GM18517 (cell line): ENCODE measurements around the gene SPON1.
"Not testable (repeated sequence)": the region's sequence is repeated elsewhere in the genome, so short reads cannot be mapped to it uniquely, and the experiment has no call there.

Experiments used
- ATAC-seq: cut with Tn5 transposase; IDR thresholded peaks from one replicate; pipeline ENCODE4 v1.9.1; 2021; ENCODE audit warnings: mild to moderate bottlenecking, moderate library complexity; ENCODE audit not compliant: unreplicated experiment

SPON1 gene

GRCh38 chr11:14173679-14174078, 211.2 kb downstream of the SPON1 start:
- not testable (repeated sequence) for ATAC-seq

GRCh38 chr11:14179116-14179820, 216.7 kb downstream of the SPON1 start:
- ATAC-seq, result no peak

- no peak for ATAC-seq
Observed at GRCh38 chr11:14181121-14181520, 218.6 kb downstream of the SPON1 start.

GRCh38 chr11:14182833-14183364, 220.4 kb downstream of the SPON1 start:
- no peak for ATAC-seq

- no peak for ATAC-seq
Observed at GRCh38 chr11:14184028-14184940, 221.8 kb downstream of the SPON1 start.

- no peak for ATAC-seq
Observed at GRCh38 chr11:14185461-14185860, 222.9 kb downstream of the SPON1 start.

GRCh38 chr11:14186046-14186775, 223.7 kb downstream of the SPON1 start:
- no peak for ATAC-seq

- no peak for ATAC-seq
Observed at GRCh38 chr11:14189874-14190273, 227.4 kb downstream of the SPON1 start.

GRCh38 chr11:14190992-14191778, 228.7 kb downstream of the SPON1 start:
- no peak for ATAC-seq

- ATAC-seq, result no peak
Observed at GRCh38 chr11:14193644-14194043, 231.1 kb downstream of the SPON1 start.

GRCh38 chr11:14202251-14203196, 240.0 kb downstream of the SPON1 start:
- ATAC-seq, result no peak

- no peak for ATAC-seq
Observed at GRCh38 chr11:14203321-14203720, 240.8 kb downstream of the SPON1 start.

- no peak for ATAC-seq
Observed at GRCh38 chr11:14212986-14213385, 250.5 kb downstream of the SPON1 start.

- no peak for ATAC-seq
Observed at GRCh38 chr11:14218728-14219127, 256.2 kb downstream of the SPON1 start.

GRCh38 chr11:14223636-14224288, 261.2 kb downstream of the SPON1 start:
- ATAC-seq, result no peak

GRCh38 chr11:14224395-14224794, 261.9 kb downstream of the SPON1 start:
- ATAC-seq, result no peak

- ATAC-seq, result no peak
Observed at GRCh38 chr11:14225666-14226065, 263.1 kb downstream of the SPON1 start.

- no peak for ATAC-seq
Observed at GRCh38 chr11:14228356-14228755, 265.8 kb downstream of the SPON1 start.

- ATAC-seq, result no peak
Observed at GRCh38 chr11:14229472-14229871, 266.9 kb downstream of the SPON1 start.
